Peyer's patch (tissue), 4 donors: ENCODE results near the gene MYH7B.

ENCODE experiments used
- CTCF ChIP-seq, 6 experiments: fragments of 450-650 bp in 4 of 6; fragments of 200-600 bp in 2 of 6; sonication (generic) in 1 of 6; IDR thresholded peaks; one replicate each; pipeline ENCODE4 v1.5.1; 2017 to 2019; ENCODE audit warnings: antibody characterized with exemption in 6 of 6, mild to moderate bottlenecking in 3 of 6, moderate library complexity in 1 of 6
- POLR2A ChIP-seq, 2 donors: fragments of 450-650 bp; IDR thresholded peaks; one replicate each; pipeline ENCODE4 v1.5.1; 2017; ENCODE audit warnings: antibody characterized with exemption in 2 of 2, mild to moderate bottlenecking in 2 of 2, moderate library complexity in 2 of 2

- TF ChIP-seq CTCF (IDR thresholded peaks at IDR 0.05) (no peak), POLR2A (IDR thresholded peaks at IDR 0.05) (no peak)
Measured at GRCh38 chr20:34971561-34972235, 16.0 kb downstream of the MYH7B start.
